Activated CD8-positive, alpha-beta memory T cell treated with anti-CD3 and anti-CD28 coated beads for 1 hour (primary cell): ENCODE results near the gene EFNB2.

Experiments
- DNase-seq, 2 donors: peaks; one replicate each; pipeline ENCODE4 v3.0.0-alpha.2; 2020; ENCODE audit warnings: low read depth in 1 of 2; ENCODE audit errors: extremely low read depth in 1 of 2

Gene EFNB2

DNA sequence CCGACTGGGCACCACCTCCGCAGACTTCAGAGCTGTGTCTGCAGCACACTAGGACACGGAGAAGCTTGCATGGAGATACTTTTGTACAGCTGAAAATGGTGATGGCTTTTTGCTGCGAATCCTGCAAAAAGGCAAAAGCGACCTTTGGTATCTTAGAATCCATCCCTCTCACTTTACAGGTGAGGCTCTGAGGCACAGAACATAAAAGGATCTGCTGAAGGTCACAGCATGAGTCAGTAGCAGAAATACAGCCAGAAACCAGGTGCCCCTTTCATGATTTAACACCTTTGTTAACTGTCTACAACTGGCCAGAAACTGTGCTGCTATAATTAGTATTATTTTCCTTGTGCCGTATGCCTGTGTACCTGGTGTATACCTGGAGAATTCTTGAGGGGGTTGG, 48.3 kb downstream of the EFNB2 start:
- no peak for DNase-seq

DNA sequence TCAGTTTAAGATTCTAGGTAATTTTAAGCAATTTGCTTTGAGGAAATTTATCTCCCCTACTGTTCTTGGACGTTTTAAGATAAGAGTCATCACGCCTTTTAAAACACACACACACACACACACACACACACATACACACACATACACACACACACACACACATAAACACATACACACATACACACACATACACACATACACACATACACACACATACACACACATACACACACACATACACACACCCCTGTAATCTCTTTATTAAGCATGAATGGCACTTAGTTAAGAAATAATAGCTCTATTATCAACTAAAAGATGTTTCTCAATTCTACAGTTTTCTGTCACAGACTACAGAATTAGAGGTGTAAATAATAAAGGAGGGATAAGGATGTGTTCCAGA, 49.2 kb downstream of the EFNB2 start:
- no peak for DNase-seq

DNA sequence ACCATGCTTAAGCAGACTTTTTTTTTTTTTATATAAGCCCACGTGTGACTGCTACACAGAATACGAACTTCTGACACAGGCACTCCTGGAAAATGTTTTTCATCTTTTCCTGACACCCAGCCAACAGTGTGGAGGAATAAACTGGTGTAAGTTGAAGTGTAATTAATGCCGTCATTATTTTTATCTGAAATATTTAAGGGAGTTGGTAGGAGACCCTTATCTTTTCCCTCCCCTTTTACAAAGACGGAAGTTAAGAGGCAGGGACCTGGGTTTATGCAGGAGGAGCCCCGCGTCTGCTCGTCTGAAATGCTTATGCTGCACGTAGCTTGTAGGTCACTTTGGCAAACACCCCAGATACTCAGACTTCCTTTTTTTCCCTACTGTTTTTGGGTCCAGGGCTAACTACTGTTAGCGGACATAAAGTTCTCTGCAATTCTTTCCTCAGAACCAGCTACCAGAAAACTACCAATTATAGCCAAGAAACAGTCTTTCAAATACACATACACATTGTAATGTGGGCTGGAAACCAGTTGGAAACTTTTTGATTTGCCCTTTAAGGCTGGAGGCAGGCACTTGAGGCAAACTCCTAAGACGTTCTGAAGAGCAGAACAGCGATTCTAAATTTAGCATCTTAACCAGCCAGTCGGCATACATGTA, 50.8 kb downstream of the EFNB2 start:
- DNase-seq, result no peak

DNA sequence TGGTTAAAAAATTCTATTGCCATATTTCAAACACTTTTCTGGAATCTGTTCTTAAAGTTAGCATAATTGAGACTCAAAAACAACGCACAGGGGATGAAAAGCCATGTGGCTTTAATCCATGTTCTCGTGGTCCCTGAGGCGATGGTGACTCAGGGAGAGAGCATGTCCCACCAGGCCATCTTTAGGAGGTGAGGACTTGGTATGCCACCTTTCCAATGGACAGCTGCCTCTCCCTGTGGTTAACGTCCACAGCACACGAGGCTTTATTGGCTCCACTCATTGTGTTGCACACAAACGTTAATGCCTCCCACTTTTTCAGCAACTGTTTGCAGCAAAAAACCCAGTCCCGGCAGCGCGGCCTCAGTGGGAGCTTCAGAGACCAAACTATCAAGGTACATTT, 51.4 kb downstream of the EFNB2 start:
- no peak for DNase-seq

DNA sequence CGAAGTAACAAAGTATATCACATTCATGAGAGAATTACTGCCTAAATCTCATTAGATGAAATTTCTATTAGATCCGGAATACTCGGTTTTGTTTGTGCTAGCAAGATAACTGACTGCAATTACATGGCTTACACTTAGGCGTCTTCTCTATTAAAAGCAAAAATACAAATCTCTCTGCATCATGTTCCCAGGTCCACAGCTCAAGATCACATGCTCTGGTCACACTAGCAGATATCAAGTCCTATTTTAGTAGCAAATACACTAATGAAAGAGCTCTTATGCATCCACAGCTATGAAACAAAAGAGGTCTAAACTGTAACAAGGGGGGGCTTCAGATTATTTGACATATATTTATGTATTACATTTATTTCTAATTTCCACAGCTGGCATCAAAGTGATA, 53.5 kb downstream of the EFNB2 start:
- DNase-seq, result no peak

DNA sequence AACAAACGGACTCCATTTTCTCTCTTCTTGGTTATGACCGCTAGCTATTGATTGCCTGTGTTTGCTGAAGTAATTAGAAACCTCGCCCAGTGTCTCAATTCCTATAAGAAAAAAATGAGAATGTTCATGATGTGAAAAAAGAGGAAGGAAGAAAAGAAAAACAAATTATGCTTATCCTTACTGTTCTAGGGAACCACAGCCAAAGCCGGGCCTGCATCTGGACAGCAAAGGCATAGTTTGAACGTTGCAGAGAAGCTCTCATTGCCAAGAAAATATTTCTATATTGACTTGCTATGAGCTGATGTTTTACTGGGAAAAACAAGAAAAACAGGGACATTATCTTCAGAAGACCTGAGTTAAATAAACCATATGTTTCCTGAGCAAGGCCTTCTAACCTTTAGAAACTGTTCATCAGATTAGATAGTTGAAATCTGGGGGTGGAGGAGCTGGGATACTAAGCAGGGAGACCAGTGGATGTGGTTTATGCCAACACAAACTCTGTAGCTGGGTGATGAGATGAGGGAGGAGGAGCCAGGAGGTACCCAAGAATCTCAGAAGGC, 55.0 kb downstream of the EFNB2 start:
- DNase-seq, result no peak

DNA sequence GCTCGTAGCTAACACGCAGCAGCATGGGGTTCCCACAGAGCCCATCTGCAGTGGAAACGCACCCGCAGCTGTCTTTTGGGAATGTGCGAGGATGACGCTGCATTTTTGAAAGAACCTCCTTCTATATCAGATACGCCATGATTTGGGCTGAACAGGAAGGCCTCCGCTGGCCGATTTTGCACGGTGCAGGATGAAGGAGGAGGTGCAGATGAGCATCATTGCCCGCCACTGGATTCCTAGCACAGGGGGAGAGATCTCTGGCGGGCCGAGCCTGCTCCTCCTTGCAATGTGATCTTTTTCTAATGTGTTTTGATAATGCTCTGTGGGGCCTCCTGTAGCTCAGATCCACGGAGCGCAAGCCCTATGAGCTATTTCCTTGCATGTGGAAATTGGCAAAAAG, 55.5 kb downstream of the EFNB2 start:
- DNase-seq, result no peak

DNA sequence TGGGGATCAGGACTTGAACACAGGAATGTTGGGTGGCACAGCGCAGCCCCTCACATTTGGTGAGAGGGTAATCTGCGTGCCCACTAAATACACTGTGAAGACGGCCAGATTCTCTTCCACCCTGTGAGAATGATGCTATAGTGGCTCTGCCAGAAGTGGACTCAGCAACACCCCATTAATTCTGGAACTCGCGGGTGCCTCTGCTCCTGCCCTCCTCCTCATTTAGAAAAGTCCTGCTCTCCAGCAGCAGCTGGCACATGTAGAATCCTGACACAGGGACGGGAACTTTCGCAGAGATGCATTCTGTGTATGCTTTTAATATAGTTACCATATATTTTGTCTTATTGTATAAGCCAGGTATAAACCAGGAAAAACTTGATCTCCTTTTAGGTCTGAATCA, 57.3 kb downstream of the EFNB2 start:
- DNase-seq, result no peak

DNA sequence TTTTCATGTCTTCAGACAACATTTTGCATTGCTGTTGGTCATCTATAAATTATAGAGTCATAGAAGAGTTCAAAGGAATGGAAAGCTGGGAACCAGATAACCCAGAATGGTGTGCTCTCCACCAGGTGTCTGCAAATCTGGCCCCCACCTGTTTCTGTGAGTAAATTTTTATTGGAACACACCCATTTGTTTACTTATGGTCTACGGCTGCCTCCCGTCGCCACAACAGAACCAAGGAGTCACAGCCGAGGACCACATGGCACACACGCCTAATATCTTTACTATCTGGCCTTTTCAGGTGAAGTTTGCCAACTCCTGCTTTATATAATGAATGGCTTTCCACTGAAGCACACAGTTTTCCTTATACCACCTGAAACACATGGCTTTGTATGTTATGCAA, 58.2 kb downstream of the EFNB2 start:
- DNase-seq, result no peak

DNA sequence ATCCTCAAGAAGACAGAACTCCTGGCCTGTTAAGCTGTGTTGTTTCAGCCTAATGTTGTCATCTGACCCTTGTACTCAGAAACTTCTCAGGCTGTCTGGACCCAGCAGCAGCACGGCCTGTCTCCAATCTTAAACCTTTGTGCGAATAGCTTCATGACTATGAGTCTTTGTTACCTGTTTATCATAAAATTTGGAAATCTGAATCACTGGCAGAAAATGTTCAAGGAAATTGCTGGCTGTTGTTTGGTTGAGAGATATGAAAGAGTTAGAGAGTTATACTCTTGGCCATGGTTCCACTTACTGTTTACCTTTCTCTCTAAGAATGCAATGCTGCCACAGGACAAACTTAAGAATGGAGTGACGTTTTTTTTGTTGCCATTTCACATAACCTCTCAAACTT, 59.6 kb downstream of the EFNB2 start:
- no peak for DNase-seq

DNA sequence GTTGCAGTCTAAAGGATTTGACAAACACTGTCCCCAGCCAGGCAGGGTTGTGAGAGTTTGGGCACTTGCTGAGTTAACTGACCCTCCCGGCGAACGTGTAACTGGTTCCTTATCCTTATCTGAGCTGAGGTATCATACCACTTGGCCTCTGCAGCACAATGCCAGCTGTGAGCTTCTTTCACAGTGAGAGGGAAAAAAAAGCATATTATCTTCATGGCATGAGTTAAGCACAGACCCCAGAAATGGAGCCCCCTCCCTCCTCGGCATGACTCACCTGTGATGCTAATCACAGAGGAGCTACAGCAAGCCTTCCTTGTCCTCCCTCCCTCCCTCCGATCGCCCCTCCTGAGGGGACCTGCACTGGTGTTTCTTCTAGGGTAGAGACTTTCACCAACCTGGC, 60.5 kb downstream of the EFNB2 start:
- DNase-seq, result no peak

DNA sequence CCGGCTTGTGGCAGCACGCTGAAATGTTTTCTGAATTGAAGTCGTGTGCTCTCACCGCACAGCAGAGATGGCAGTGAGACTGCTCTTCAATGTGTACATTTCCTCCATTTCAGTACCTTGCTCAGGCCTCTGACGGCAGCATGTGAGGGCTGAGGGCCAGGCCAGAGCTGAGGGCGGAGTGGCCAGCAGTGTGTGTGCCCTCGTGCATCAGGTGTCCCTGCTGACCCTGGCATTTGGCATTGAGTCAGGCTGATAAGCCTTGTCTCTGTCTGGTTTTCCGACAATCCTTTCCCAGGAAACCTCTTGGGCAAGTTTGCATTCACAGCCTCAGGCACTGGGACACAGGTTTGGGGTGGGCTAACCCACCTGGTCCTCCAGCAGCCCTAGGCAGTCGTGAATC, 62.3 kb downstream of the EFNB2 start:
- DNase-seq, result no peak

DNA sequence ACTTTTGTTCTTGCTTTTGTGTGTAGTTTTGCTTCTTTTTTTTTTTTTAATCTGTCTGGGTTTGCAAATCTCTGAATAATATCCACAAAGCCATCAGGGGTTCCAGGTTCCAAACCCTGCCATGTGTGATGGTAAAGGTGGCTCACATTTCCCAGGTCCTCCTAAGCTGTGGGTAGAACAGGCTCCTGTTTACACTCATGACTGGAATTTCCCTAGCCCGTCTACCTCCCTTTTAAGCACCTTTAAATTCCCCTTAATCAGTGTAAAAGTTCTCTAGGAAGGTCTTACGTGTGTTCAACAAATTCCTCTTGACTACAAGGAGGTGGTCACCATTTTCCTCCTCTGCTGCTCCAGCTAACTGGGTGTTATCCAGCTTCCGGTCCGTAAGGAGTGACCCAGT, 62.8 kb downstream of the EFNB2 start:
- no peak for DNase-seq

DNA sequence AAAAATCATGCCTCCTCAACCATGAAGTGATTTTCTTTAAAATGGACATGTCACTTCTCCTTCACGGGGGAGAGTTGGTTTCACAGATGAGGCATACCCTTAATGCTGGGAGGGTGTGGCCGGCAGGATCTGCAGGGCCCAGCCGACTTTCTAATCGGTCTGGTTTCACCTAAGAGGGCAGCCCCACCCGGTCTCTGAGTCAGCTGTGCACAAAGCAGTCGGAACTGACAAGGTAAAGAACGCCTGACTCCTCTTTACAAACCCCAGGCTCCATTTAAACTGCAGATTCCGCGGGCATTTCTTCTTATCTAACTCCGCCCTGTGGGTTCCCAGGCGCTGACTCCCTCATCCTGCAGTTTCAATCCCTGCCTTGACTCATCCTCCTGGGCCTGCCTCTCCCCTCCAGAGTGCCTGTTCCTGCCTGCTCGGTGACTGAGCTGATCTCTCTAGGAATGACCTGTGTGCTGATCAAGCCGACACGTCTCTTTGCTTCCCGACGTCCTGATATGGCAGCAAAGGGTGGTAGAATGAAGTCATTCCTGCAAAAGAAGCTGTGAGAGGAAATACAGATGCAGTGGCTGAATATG, 63.4 kb downstream of the EFNB2 start:
- no peak for DNase-seq

DNA sequence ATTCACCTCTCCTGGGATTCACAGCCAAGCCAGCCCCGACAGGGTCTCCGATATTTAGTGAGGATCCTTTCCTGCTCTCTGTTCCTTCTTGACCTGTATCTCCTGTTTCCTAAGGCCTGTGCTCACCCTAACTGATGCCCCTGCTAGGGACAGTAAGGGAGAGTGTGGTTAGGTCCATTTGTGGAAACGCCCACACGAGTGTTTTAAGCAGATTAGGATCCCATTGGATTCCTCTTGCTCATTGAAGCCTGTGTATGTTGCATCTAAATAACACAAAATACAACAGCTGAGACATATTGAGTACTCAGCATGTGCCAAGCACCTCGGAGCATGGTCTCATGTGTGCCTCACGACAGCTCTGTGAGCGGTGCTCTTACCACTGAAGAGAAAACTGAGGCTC, 64.9 kb downstream of the EFNB2 start:
- no peak for DNase-seq

DNA sequence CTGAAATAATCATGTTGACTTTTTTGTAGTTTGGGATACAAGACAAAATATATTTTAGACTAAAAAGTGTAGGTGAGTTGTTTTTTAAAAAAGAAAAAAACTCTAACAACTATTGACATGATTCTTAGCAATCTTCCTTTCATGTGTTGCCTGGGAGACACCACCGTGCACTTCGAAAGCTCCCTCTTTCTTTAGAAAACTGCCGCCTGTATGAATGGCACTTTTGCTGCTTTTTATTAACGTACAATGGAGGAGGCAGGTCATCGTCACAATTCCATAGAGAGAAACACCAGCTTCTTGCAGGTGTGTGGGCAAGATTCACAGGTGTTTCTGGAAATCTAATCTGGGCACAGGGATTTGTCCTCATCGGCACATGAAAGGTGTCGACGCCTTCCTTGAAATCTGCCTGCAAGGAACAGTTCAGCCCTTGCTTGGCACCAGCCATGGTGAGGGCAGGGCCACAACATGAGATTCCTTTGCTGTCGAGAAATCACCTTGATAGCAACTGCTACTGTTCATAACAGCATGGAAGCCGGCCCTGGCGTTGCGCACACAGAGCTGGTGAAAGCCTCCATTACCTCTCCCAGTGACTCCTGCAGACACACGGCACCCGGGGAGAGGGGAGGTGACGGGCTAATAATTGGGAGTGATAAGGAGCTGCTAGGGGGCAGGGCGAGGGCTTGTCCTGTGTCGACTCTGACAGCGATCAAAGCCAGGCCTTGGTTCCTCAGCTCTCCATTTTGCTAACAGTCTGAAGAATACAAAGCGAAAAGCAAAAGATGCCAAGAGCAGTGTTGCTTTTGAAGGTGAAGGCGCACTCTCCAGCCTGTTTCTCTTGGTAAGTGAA, 66.5 kb downstream of the EFNB2 start:
- DNase-seq, result no peak

DNA sequence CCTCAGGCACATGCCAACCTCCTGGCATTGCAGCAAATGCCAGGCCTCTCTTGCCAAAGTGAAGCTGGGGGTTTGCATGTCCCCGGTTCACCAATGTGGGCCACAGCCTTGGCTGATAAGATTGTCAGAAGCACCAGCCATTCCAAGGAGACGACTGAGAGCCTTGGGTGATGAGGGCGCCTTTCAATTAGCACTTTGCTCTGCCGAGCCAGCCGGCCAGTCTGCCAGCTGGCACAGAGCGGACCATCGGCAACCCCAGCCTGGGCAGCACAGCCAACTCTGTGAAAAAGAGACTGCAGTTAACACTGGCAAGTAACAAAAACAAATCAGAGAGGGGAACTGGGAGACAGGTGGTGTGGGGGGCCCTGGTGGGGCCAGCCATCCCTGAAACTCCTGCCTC, 67.3 kb downstream of the EFNB2 start:
- no peak for DNase-seq

DNA sequence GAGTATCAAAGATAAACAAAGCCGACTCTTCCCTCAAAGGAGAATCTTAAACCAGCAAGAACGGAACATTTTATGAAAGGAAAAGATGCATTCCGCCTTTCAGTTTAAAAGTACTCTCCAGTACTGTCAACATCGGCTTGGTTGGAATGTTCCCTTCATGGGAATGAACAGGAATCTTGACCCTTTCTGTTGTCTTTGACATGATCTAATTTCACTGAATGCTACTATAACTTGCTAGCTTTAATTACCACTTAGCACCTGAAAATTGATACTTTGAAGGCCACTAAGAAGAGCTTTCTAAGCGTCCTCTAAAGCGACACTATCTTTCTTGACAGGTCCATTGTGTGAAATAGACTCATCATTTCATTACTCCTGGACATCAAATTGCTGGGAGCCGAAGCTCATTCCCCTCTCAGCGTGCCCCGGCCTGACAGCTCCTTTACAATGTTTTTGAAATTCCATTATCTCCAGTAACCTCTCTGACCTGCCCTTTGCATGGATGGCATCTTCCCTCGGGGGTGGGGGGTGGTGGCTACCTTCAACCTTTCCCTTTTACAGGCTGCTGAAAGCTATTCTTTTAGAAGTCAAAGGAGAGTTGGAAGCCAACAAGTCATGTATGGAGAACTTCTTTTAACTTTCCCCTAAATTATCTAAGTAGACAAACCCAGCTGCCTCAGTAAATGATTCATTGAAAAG, 67.9 kb downstream of the EFNB2 start:
- DNase-seq, result no peak

DNA sequence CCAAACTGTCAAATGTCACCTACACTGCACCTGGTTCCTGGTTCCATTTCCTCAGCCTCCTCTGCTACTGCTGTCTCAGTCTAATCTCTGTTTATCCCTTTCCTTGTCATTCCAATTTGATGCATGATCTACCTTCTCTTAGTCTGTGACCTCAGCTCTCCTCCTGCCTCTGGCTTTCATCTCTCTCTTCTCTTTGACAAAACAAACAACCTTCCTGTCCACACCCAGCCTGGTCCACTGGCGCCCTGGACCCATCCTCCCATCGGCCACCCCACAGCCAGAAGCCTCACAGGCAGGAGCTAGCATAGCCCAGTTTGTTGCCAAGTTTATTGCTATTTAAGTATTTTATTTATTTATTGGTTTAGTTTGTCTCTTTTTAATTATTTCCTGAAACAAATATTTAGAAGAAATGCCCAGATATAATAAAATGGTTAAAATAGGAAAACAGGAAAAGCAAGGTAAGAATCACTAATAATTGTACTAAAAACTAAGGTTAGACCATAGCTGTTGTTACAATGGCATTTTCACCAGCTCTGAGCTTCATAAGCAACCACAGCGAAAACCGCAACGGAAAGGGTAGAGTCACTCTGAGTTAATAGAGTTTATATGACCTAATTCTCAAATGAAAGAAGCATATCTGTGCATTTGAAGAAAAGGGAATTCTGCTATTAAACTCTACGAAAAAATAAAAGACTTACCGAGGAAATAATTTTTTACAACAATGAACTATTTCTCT, 68.6 kb downstream of the EFNB2 start:
- no peak for DNase-seq

DNA sequence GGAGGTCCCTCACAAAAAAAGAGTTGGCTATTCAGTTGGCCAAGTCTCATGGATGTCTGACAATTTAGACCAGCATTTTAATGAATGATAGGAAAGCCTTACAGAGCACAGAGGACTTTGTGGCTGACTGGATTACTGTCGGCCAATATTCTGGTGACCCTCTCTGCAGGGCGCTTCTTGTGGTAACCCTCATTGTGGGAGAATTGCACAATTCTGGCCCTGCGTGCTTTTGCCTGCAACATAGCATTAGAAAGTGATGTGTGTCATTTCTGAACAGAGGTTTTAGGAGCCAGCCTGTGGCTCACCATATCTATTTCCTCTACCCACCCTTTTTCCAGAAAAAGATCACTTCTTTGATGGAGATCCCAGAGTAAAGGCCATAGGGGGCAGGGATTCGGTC, 71.4 kb downstream of the EFNB2 start:
- DNase-seq, result no peak

DNA sequence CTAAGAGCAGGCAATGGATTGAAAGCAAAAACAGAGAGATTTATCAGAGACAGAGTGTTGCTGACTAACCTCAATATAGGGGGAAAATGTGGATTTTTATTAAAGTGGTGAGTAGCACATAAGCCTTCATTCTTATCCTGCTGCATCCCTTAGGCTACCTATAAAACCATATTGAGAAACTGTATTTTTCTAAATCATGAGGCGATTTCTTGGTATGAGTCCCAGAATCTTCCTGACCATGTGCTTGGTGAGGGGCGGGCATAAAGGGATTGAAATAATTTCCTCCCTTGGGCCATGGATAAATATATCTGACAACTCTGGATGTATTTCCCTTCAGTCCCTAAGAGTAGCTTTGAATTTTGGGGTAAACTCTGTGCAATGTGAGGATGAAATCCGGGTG, 72.8 kb downstream of the EFNB2 start:
- no peak for DNase-seq
